Loucy (cell line): ENCODE measurements around the gene MBP.

Experiments used
- H2AFZ ChIP-seq: fragments of 200-600 bp; sonication (generic); 2 replicates; pipeline ENCODE4 v1.6.0; 2016; ENCODE audit warnings: antibody characterized with exemption, mild to moderate bottlenecking, low read length, moderate library complexity
- H3F3A ChIP-seq: fragments of 200-600 bp; 2 replicates; pipeline ENCODE4 v1.6.0; 2016; ENCODE audit warnings: antibody characterized with exemption, low read depth, mild to moderate bottlenecking
- H3K27me3 ChIP-seq: fragments of 200-600 bp; sonication (generic); 2 replicates; pipeline ENCODE4 v1.6.1; 2014; ENCODE audit warnings: low read length, mild to moderate bottlenecking; ENCODE audit not compliant: insufficient read depth, poor library complexity, severe bottlenecking
- H3K36me3 ChIP-seq: fragments of 200-600 bp; sonication (generic); 2 replicates; pipeline ENCODE4 v1.6.1; 2016; ENCODE audit warnings: low read length; ENCODE audit not compliant: insufficient read depth
- H3K4me1 ChIP-seq: fragments of 200-600 bp; sonication (generic); 2 replicates; pipeline ENCODE4 v1.5.1; 2014; ENCODE audit warnings: low read length, mild to moderate bottlenecking; ENCODE audit not compliant: insufficient read depth, poor library complexity, severe bottlenecking
- H3K4me2 ChIP-seq: fragments of 200-600 bp; sonication (generic); 2 replicates; pipeline ENCODE4 v1.6.0; 2014; ENCODE audit warnings: antibody characterized with exemption, low read length, low read depth, mild to moderate bottlenecking; ENCODE audit not compliant: poor library complexity, severe bottlenecking
- H3K4me3 ChIP-seq: fragments of 200-600 bp; sonication (generic); 2 replicates; pipeline ENCODE4 v1.5.1; 2014; ENCODE audit warnings: low read length, mild to moderate bottlenecking, mixed read lengths; ENCODE audit not compliant: poor library complexity, severe bottlenecking
- H3K79me2 ChIP-seq: fragments of 200-600 bp; sonication (generic); 2 replicates; pipeline ENCODE4 v1.6.1; 2014; ENCODE audit warnings: low read length; ENCODE audit not compliant: insufficient read depth
- H3K9ac ChIP-seq: fragments of 200-600 bp; sonication (generic); 2 replicates; pipeline ENCODE4 v1.6.0; 2014; ENCODE audit warnings: mild to moderate bottlenecking, low read depth, low read length, moderate library complexity; ENCODE audit not compliant: poor library complexity, severe bottlenecking
- H3K9me2 ChIP-seq: fragments of 200-600 bp; sonication (generic); replicated peaks from 2 replicates; pipeline ENCODE4 v1.6.1; 2016; ENCODE audit warnings: low read depth, low read length, mixed read lengths
- H3K9me3 ChIP-seq: fragments of 200-600 bp; sonication (generic); 2 replicates; pipeline ENCODE4 v1.6.1; 2014; ENCODE audit warnings: mild to moderate bottlenecking, antibody characterized with exemption, low read length, low read depth; ENCODE audit not compliant: insufficient read depth
- H4K20me1 ChIP-seq: fragments of 200-600 bp; sonication (generic); 2 replicates; pipeline ENCODE4 v1.6.0; 2014; ENCODE audit warnings: antibody characterized with exemption, low read length, mild to moderate bottlenecking; ENCODE audit not compliant: insufficient read depth, poor library complexity, severe bottlenecking
- CTCF ChIP-seq: fragments of 200-600 bp; sonication (generic); conservative IDR thresholded peaks from 2 replicates; pipeline ENCODE4 v1.5.1; 2014; ENCODE audit warnings: mild to moderate bottlenecking, antibody characterized with exemption, low read length
- EZH2phosphoT487 ChIP-seq: fragments of 200-600 bp; IDR thresholded peaks from 2 replicates; pipeline ENCODE4 v1.6.1; 2018; ENCODE audit warnings: antibody characterized with exemption, mild to moderate bottlenecking, moderate library complexity, borderline replicate concordance

Gene MBP

GRCh38 chr18:77046994-77047393 lies 85.6 kb downstream of the MBP start:
- Histone ChIP-seq H3K36me3 (no peaks in the 10 kb centered on the region), H3K9me3 (no peaks in the 10 kb centered on the region), H3K4me3 (no peak overlapping the region), H4K20me1 (no peaks in the 10 kb centered on the region), H3K9me2 (no peaks in the 10 kb centered on the region), H3K9ac (no peak overlapping the region), H3K4me2 (no peak overlapping the region), H3K79me2 (no peaks in the 10 kb centered on the region), H3K4me1 (peaks cover 23% of the 10 kb centered on the region), H3F3A (no peaks in the 10 kb centered on the region), H3K27me3 (no peaks in the 10 kb centered on the region), H2AFZ (no peak overlapping the region)
- no peak for TF ChIP-seq EZH2phosphoT487
- TF ChIP-seq CTCF, result no peak

- Histone ChIP-seq H3K9me2 (no peaks in the 10 kb centered on the region), H3K36me3 (no peaks in the 10 kb centered on the region), H3K4me2 (no peak overlapping the region), H4K20me1 (no peaks in the 10 kb centered on the region), H3K9me3 (no peaks in the 10 kb centered on the region), H3K9ac (no peak overlapping the region), H3K27me3 (no peaks in the 10 kb centered on the region), H2AFZ (no peak overlapping the region), H3K4me1 (peaks cover 17% of the 10 kb centered on the region), H3F3A (no peaks in the 10 kb centered on the region), H3K4me3 (no peak overlapping the region), H3K79me2 (no peaks in the 10 kb centered on the region)
- TF ChIP-seq EZH2phosphoT487, result no peak
- TF ChIP-seq CTCF, result no peak
Observed at GRCh38 chr18:77046409-77046808, 86.2 kb downstream of the MBP start.

GRCh38 chr18:77045677-77046076 lies 86.9 kb downstream of the MBP start:
- TF ChIP-seq CTCF (no peak), EZH2phosphoT487 (no peak)
- H3K4me2 ChIP-seq, result no peak overlapping the region

More at GRCh38 chr18:77045677-77046076, 86.9 kb downstream of the MBP start:
- H3K9me3 ChIP-seq, result no peaks in the 10 kb centered on the region
- H3F3A ChIP-seq, result no peaks in the 10 kb centered on the region
- no peaks in the 10 kb centered on the region for H4K20me1 ChIP-seq
- no peaks in the 10 kb centered on the region for H3K9me2 ChIP-seq
- no peak overlapping the region for H3K9ac ChIP-seq
- no peak overlapping the region for H2AFZ ChIP-seq
- no peaks in the 10 kb centered on the region for H3K27me3 ChIP-seq
- no peaks in the 10 kb centered on the region for H3K79me2 ChIP-seq
- peaks cover 13% of the 10 kb centered on the region for H3K4me1 ChIP-seq
- no peaks in the 10 kb centered on the region for H3K36me3 ChIP-seq
- no peak overlapping the region for H3K4me3 ChIP-seq
